KOPT-K1 (cell line): ENCODE measurements around the gene SAMD8.
"Not testable (repeated sequence)": the region's sequence is repeated elsewhere in the genome, so short reads cannot be mapped to it uniquely, and the experiment has no call there.

Source experiments
- H3K27ac ChIP-seq: fragments of 200-600 bp; sonication (generic); 2 replicates; pipeline ENCODE4 v1.5.1; 2016; ENCODE audit warnings: antibody characterized with exemption, mild to moderate bottlenecking, low read depth, low read length; ENCODE audit not compliant: poor library complexity, severe bottlenecking
- H3K36me3 ChIP-seq: fragments of 200-600 bp; sonication (generic); 2 replicates; pipeline ENCODE4 v1.5.1; 2017; ENCODE audit warnings: antibody characterized with exemption, mild to moderate bottlenecking, low read length, moderate library complexity; ENCODE audit not compliant: insufficient read depth
- H3K9me3 ChIP-seq: fragments of 200-600 bp; sonication (generic); 2 replicates; pipeline ENCODE4 v1.5.1; 2017; ENCODE audit warnings: antibody characterized with exemption, low read length, mild to moderate bottlenecking; ENCODE audit not compliant: insufficient read depth, poor library complexity, severe bottlenecking

Gene SAMD8

DNA sequence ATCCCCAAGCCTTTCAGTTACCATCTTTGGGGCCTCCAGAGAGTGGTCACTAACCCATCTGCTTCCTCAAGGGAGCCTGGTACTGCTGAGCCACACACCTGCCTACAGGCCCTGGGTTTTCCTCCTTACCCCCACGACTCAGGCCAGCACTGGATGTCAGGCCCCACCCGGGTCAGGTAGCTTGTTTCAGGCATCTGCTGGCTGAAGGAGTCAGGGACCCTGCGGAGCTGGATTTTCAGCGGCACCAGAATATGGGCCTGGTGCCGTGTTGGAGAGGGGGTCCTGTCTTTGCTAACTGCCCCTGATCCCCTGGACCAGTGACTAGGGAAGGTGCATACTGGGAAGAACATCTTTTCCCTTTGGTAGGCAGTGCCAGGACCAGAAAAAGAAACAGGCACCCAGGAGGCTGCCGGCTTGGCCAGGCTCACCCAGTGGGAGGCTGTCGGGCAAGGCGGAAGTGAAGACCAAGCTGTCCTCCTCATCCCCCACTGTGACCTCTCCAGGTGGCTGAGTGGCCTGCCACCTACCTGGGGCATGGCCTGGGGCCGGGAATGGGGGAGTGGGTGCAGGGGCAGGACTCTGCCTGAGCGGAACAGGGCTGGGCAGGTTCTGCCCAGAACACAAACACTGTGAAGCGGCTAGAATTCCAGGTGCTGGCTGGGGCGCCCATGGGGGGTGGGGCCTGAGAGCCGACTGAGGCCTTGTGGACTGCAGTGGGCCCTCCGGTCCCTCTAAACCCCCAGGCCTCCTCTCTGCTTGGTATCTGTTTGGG, 12.4 kb upstream of the SAMD8 start:
- H3K27ac ChIP-seq, result no peak overlapping the region
- no peaks in the 10 kb centered on the region for H3K9me3 ChIP-seq
- no peaks in the 10 kb centered on the region for H3K36me3 ChIP-seq

GRCh38 chr10:75099952-75100763, 11.3 kb upstream of the SAMD8 start:
- no peaks in the 10 kb centered on the region for H3K36me3 ChIP-seq
- no peaks in the 10 kb centered on the region for H3K9me3 ChIP-seq
- no peak overlapping the region for H3K27ac ChIP-seq

DNA sequence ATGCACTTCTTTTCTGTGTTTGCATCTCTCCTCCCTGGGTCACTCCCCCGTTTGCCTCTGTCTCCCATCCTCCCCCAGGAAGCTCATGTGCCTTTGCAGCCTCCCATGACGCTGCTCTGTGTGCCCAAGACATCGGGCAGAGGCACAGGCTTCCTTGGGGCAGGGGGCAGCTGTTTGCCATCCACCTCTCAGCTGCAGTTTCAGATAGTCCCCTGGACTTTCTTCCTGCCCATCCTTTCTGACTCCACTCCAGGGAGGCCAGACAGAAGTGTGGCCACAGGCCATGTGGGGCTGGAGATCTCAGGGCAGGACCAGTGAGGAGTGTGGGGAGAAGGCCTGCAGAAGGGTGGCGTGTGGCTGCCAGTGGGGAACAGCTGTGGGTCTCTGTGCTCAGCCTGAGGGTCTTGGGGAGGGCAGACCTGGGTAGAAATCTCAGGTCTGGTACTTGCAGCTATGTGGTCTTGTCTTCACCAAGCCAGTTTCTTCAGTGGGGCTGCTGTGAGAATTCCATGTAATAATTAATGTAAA, 10.6 kb upstream of the SAMD8 start:
- Histone ChIP-seq H3K36me3 (no peaks in the 10 kb centered on the region), H3K9me3 (no peaks in the 10 kb centered on the region), H3K27ac (no peak overlapping the region)

GRCh38 chr10:75101416-75102251, 9.8 kb upstream of the SAMD8 start:
- no peak overlapping the region for H3K27ac ChIP-seq
- no peaks in the 10 kb centered on the region for H3K36me3 ChIP-seq
- no peaks in the 10 kb centered on the region for H3K9me3 ChIP-seq

- H3K27ac ChIP-seq, result no peak overlapping the region
- no peaks in the 10 kb centered on the region for H3K36me3 ChIP-seq
- no peaks in the 10 kb centered on the region for H3K9me3 ChIP-seq
Measured at GRCh38 chr10:75102830-75103673, 8.4 kb upstream of the SAMD8 start.

DNA sequence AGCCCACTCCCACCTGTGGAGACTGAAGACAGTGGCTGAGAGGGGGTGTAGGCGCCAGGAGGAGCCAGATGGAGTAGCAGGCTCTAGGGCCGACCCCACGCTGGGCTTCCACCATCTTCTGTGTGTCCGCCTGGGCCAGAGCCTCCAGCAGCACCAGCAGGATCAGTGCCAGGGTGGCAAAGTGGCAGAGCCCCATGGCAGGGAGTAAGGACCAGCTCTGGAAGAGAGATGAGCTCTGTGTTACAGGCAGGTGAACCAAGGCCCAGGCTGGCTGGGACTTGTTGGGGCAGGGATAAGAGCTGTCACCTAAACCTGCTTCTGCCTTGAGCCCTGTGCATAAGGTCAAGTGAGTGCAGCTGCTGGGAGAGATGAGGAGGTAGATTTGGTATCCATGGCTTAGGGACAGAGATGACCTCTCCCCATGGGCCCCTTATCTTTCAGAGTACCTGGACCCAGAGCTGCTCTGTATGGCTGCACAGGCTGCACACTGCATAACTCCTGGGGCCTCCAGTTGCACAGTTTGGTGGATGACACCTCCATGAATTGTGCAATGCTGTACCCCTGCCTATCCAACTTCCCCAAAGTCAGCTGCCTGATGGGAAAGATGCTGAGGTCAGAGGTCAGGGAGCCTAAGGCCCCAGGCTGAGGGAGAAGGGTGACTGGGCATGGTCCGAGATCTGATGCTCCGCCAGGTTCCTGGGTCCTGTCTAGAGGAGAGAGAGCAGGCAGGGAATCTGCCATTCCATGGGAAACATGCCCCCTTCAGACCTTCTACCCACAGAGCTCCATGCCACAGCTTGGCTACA, 7.4 kb upstream of the SAMD8 start:
- no peaks in the 10 kb centered on the region for H3K36me3 ChIP-seq
- H3K27ac ChIP-seq, result no peak overlapping the region
- H3K9me3 ChIP-seq, result no peaks in the 10 kb centered on the region

GRCh38 chr10:75104842-75105241, 6.6 kb upstream of the SAMD8 start:
- Histone ChIP-seq H3K9me3 (no peaks in the 10 kb centered on the region), H3K27ac (no peak overlapping the region), H3K36me3 (no peaks in the 10 kb centered on the region)

GRCh38 chr10:75105576-75106197, 5.8 kb upstream of the SAMD8 start:
- no peak overlapping the region for H3K27ac ChIP-seq
- no peaks in the 10 kb centered on the region for H3K36me3 ChIP-seq
- no peaks in the 10 kb centered on the region for H3K9me3 ChIP-seq

DNA sequence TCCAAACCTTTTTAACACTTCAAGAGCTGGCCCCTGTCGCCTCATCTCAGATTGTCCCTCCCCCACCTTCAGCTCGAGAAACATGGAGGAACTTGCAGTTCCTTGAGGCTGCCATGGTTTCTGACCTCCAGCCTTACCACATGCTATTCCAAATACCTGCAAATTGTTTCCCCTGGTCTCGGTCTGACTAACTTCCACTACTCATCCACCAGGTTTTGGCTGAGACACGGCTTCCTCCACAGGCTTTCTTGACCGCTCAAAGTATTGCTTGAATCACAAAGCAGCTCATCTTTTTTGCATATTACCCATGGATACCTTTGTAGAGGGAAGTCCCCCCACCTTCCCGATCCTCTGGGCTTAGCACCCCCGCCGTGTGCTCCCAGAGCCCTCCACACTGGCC, 5.2 kb upstream of the SAMD8 start:
- no peak overlapping the region for H3K27ac ChIP-seq
- no peaks in the 10 kb centered on the region for H3K9me3 ChIP-seq
- H3K36me3 ChIP-seq, result no peaks in the 10 kb centered on the region

DNA sequence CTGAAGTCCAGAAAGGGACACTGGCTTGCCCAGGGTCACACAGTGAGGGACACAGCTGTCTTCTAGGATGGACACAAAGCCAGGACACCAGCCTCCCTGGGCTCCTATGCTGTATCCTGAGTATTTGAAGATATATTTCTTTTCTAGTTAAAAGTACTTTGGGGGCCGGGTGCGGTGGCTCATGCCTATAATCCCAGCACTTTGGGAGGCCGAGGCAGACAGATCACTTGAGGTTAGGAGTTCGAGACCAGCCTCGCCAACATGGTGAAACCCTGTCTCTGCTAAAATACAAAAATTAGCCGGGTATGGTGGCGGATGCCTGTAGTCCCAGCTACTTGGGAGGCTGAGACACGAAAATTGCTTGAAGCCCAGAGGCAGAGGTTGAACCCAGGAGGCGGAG, 4.6 kb upstream of the SAMD8 start:
- not testable (repeated sequence) for H3K36me3 ChIP-seq, H3K9me3 ChIP-seq, H3K27ac ChIP-seq

- Histone ChIP-seq H3K27ac (no peak overlapping the region), H3K36me3 (no peaks in the 10 kb centered on the region), H3K9me3 (no peaks in the 10 kb centered on the region)
Measured at GRCh38 chr10:75107756-75108683, 3.4 kb upstream of the SAMD8 start.

GRCh38 chr10:75108684-75109458, 2.6 kb upstream of the SAMD8 start:
- no peaks in the 10 kb centered on the region for H3K36me3 ChIP-seq
- H3K27ac ChIP-seq, result no peak overlapping the region
- no peaks in the 10 kb centered on the region for H3K9me3 ChIP-seq
